Small intestine (tissue), 7 donors: Measurements from ENCODE around the gene GRB7. TPM values are rescaled to one million over a fixed set of nuclear protein-coding genes. Genes with fewer than 3 reads are reported as not detected.

ENCODE experiments used
- DNase-seq, 2 donors: peaks; one replicate each; pipeline versions ENCODE4 v3.0.0 to v3.0.0-alpha.2; 2013
- FAIRE-seq: peaks from 2 replicates; lab custom pipeline; 2012; peaks lifted over from hg19 to GRCh38; lab: Jason Lieb, UNC
- H3K27ac ChIP-seq, 3 donors: one replicate each; pipeline ENCODE4 v1.5.1; 2013; ENCODE audit warnings: low read length in 2 of 3, mild to moderate bottlenecking in 2 of 3, control low read depth in 1 of 3, inconsistent platforms in 1 of 3, low read depth in 1 of 3, moderate library complexity in 1 of 3
- H3K27me3 ChIP-seq, 3 donors: one replicate each; pipeline ENCODE4 v1.6.1; 2013; ENCODE audit warnings: low read length in 3 of 3, inconsistent platforms in 1 of 3; ENCODE audit not compliant: control insufficient read depth in 3 of 3, insufficient read depth in 3 of 3
- H3K36me3 ChIP-seq, 3 donors: one replicate each; pipeline ENCODE4 v1.6.1; 2013; ENCODE audit warnings: low read length in 3 of 3, inconsistent platforms in 1 of 3, low read depth in 1 of 3, mild to moderate bottlenecking in 1 of 3, moderate library complexity in 1 of 3; ENCODE audit not compliant: control insufficient read depth in 3 of 3, insufficient read depth in 2 of 3
- H3K4me1 ChIP-seq, 3 donors: one replicate each; pipeline ENCODE4 v1.6.1; 2013; ENCODE audit warnings: low read length in 2 of 3, inconsistent platforms in 1 of 3, low read depth in 1 of 3, mild to moderate bottlenecking in 1 of 3, moderate library complexity in 1 of 3; ENCODE audit not compliant: control insufficient read depth in 3 of 3, insufficient read depth in 2 of 3
- H3K4me3 ChIP-seq, 3 donors: one replicate each; pipeline ENCODE4 v1.5.1; 2013; ENCODE audit warnings: low read length in 3 of 3, control low read depth in 1 of 3, inconsistent platforms in 1 of 3, low read depth in 1 of 3, mild to moderate bottlenecking in 1 of 3, moderate library complexity in 1 of 3
- H3K9me3 ChIP-seq, 2 donors: one replicate each; pipeline ENCODE4 v1.6.1; 2013; ENCODE audit warnings: low read depth in 1 of 2, low read length in 1 of 2; ENCODE audit not compliant: control insufficient read depth in 2 of 2, insufficient read depth in 1 of 2
- WGBS, 3 donors: extraction: QIAGEN DNeasy Blood & Tissue Kit; methylation state at CpG; one replicate each; pipeline ENCODE4 v1.1.7; 2013; 5-methylcytosine and 5-hydroxymethylcytosine counted together
- polyA plus RNA-seq, 4 donors: library from polyadenylated mRNA; stranded (reverse) in 3 of 4; unstranded in 1 of 4; fragments of 200-250 nt in 3 of 4; fragments of 120-200 nt in 1 of 4; gene quantifications; one replicate each; pipeline versions ENCODE4 v1.2.1 to v1.2.3, GENCODE V29; 2013
- donor health status: healthy with polysubstance abuse.
- donor health status: control.
- donor health status: control.
- donor health status: Bipolar disorder and iron deficiency.
- donor health status: healthy.

Gene GRB7
- polyA plus RNA-seq, 4 donors: 10.9 to 42.4 (median 13.0) TPM

- peaks cover 0 to 17% (median 2%) of the 10 kb centered on the region in 3 donors for H3K4me1 ChIP-seq
- no peak overlapping the region for H3K4me3 ChIP-seq
- no peak for FAIRE-seq
- no peak overlapping the region for H3K27ac ChIP-seq
- WGBS, 3 donors: 76 to 82% (median 81%) methylated on average over 18 of the region's 18 CpGs
- peaks cover 0 to 8% (median 4%) of the 10 kb centered on the region in 3 donors for H3K27me3 ChIP-seq
- no peak for DNase-seq
- H3K36me3 ChIP-seq: peaks cover 0 to 67% (median 2%) of the 10 kb centered on the region in 3 donors
- no peaks in the 10 kb centered on the region for H3K9me3 ChIP-seq
These were observed 4.6 kb downstream of the GRB7 start for GRCh38 chr17:39742126-39742855.

DNA sequence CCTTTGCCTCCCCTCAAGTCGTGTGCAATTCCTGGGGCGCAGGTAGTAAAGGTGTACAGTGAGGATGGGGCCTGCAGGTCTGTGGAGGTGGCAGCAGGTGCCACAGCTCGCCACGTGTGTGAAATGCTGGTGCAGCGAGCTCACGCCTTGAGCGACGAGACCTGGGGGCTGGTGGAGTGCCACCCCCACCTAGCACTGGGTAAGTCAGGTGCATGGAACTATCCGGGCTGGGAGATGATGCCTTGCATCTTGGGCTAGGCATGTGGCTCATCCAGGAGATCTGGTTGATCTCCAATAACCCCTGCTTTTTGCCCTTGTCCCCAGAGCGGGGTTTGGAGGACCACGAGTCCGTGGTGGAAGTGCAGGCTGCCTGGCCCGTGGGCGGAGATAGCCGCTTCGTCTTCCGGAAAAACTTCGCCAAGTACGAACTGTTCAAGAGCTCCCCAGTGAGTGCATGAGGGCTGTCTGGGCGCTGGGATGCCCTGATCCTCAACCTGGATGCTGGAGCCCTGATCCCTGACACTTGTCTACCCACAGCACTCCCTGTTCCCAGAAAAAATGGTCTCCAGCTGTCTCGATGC lies 5.2 kb downstream of the GRB7 start:
- H3K36me3 ChIP-seq: peaks cover 0 to 74% (median 2%) of the 10 kb centered on the region in 3 donors
- 76 to 85% (median 83%) methylated on average over 21 of the region's 21 CpGs for WGBS, 3 donors

DNA sequence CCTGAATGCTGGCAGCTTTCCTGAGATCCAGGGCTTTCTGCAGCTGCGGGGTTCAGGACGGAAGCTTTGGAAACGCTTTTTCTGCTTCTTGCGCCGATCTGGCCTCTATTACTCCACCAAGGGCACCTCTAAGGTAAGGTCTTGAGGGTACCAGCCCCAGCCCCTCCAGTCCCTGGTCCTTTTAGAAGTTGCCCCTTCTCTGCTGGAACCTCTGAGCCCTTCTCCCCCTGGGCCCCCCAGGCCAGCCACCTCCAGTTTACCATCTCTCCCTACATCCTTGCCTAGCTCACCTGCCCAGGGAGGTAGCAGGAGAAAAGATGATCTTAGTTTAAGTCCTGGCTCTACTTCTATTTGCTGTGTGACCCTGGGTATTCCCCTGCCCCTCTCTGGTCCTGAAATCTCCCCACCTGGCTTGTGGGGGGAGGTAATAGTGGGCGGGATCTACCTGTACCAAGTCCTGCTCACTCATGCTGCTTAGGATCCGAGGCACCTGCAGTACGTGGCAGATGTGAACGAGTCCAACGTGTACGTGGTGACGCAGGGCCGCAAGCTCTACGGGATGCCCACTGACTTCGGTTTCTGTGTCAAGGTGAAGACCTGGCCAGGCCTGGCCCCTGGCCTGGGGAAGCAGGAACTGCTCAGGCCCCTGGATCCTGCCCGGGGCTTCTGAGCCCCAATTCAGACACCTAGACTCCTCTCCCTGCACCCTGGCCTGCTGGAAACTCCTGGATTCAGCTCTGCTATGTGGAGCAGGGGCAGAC lies 6.5 kb downstream of the GRB7 start:
- WGBS, 3 donors: 82 to 87% (median 86%) methylated on average over 16 of the region's 16 CpGs
- Histone ChIP-seq H3K4me3 (no peak overlapping the region), H3K27me3 (no peaks in the 10 kb centered on the region), H3K9me3 (no peaks in the 10 kb centered on the region), H3K27ac (no peak overlapping the region), H3K36me3 (peaks cover 0 to 78% (median 2%) of the 10 kb centered on the region in 3 donors), H3K4me1 (peaks cover 0 to 17% (median 0%) of the 10 kb centered on the region in 3 donors)
- FAIRE-seq (no peak), DNase-seq (no peak)

More for the DNA sequence above, 5.2 kb downstream of the GRB7 start:
- FAIRE-seq: no peak
- DNase-seq: no peak
- H3K4me3 ChIP-seq: no peak overlapping the region
- H3K4me1 ChIP-seq: peaks cover 0 to 17% (median 2%) of the 10 kb centered on the region in 3 donors
- H3K27ac ChIP-seq: no peak overlapping the region
- no peaks in the 10 kb centered on the region for H3K9me3 ChIP-seq
- H3K27me3 ChIP-seq: peaks cover 0 to 5% (median 2%) of the 10 kb centered on the region in 3 donors

- Histone ChIP-seq H3K9me3 (no peaks in the 10 kb centered on the region), H3K4me3 (no peak overlapping the region), H3K4me1 (peaks cover 0 to 17% (median 0%) of the 10 kb centered on the region in 3 donors), H3K27ac (no peak overlapping the region), H3K36me3 (peaks cover 0 to 78% (median 2%) of the 10 kb centered on the region in 3 donors), H3K27me3 (no peaks in the 10 kb centered on the region)
- WGBS, 3 donors: 82 to 83% (median 83%) methylated on average over 8 of the region's 8 CpGs
- FAIRE-seq: no peak
- no peak for DNase-seq
These were observed 7.1 kb downstream of the GRB7 start for GRCh38 chr17:39744836-39745215.

GRCh38 chr17:39745335-39746144 lies 7.8 kb downstream of the GRB7 start:
- FAIRE-seq (no peak), DNase-seq (no peak)
- WGBS, 3 donors: 88 to 94% (median 91%) methylated on average over 22 to 23 of the region's 23 CpGs
- Histone ChIP-seq H3K27ac (no peak overlapping the region), H3K9me3 (no peaks in the 10 kb centered on the region), H3K36me3 (peaks cover 0 to 76% (median 2%) of the 10 kb centered on the region in 3 donors), H3K4me1 (peaks cover 0 to 10% (median 0%) of the 10 kb centered on the region in 3 donors), H3K27me3 (no peaks in the 10 kb centered on the region), H3K4me3 (no peak overlapping the region)

DNA sequence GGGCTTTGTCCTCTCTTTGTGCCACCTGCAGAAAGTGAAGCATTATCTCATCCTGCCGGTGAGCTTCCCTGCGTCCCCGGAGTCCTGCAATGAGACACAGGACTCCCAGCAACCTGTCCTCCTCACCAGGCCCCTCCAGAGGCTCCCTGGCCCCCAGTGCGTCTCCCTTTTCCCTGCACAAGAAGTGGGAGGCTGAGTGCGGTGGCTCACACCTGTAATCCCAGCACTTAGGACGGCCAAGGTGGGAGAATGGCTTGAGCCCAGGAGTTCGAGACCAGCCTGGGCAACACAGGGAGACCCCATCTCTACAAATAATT lies 8.4 kb downstream of the GRB7 start:
- H3K27me3 ChIP-seq: no peaks in the 10 kb centered on the region
- DNase-seq (no peak), FAIRE-seq (no peak)
- H3K27ac ChIP-seq: no peak overlapping the region
- peaks cover 0 to 5% (median 0%) of the 10 kb centered on the region in 3 donors for H3K4me1 ChIP-seq
- H3K36me3 ChIP-seq: peaks cover 0 to 71% (median 2%) of the 10 kb centered on the region in 3 donors
- WGBS, 3 donors: 88 to 92% (median 91%) methylated on average over 7 of the region's 7 CpGs
- H3K9me3 ChIP-seq: no peaks in the 10 kb centered on the region
- no peak overlapping the region for H3K4me3 ChIP-seq

DNA sequence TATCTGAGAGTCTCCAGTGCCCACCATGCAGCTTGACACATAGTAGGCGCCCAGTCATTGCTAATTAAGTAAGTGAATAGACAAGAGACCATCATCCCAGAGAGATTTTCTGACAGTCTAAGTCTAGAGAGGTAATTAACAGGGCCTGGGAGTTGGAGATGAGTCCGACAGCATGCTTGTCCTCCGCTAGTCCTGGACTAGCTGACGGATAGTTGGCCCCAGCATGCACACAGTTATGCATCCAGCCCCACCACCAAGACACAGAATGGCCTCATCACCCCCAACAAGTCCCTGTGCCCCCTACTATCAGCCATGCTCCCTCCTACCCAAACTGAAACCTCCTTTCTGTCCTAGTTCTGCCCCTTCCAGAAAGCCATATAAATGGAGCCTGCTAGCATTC lies 10.0 kb downstream of the GRB7 start:
- FAIRE-seq (no peak), DNase-seq (no peak)

More for the DNA sequence above, 10.0 kb downstream of the GRB7 start:
- no peak overlapping the region for H3K27ac ChIP-seq
- H3K4me1 ChIP-seq: no peaks in the 10 kb centered on the region
- no peaks in the 10 kb centered on the region for H3K27me3 ChIP-seq
- H3K9me3 ChIP-seq: no peaks in the 10 kb centered on the region
- peaks cover 0 to 56% (median 2%) of the 10 kb centered on the region in 3 donors for H3K36me3 ChIP-seq
- H3K4me3 ChIP-seq: no peak overlapping the region
- WGBS, 3 donors: 95 to 100% (median 96%) methylated on average over 4 of the region's 4 CpGs
